ENCODE measurements around the gene OR4D10. TPM values are rescaled to one million over a fixed set of nuclear protein-coding genes. Genes with fewer than 3 reads are reported as not detected.

OR4D10 gene
- total and polyA plus RNA-seq, 10 donors: not detected

GRCh38 chr11:59448484-59448883, 24.6 kb upstream of the OR4D10 start:
- TF ChIP-seq POLR2A (IDR thresholded peaks at IDR 0.05) (no peak), CTCF (IDR thresholded peaks at IDR 0.05 in 8 of 11, conservative IDR thresholded peaks at IDR 0.05 in 3 of 11) (no peak), POLR2AphosphoS5 (IDR thresholded peaks at IDR 0.05) (no peak)
- Histone ChIP-seq H3K4me1 (no peaks in the 10 kb centered on the region), H3K27ac (no peak overlapping the region), H3K36me3 (no peaks in the 10 kb centered on the region), H3K27me3 (replicated peaks in 1 of 7) (no peaks in the 10 kb centered on the region), H3K9me3 (peaks cover 0 to 24% (median 15%) of the 10 kb centered on the region in 8 donors), H3K4me3 (no peak overlapping the region)
- intact Hi-C loops (cut with DNase I; ENCODE audit: low total_unique reads): no loop called here
- DNase-seq: no peak
- 73 to 88% (median 79%) methylated on average over 2 of the region's 2 CpGs for WGBS, 5 donors

- H3K36me3 ChIP-seq: no peaks in the 10 kb centered on the region
- no peaks in the 10 kb centered on the region for H3K4me1 ChIP-seq
- DNase-seq: no peak
- H3K9me3 ChIP-seq: no peaks in the 10 kb centered on the region
- no peak within 1 kb of the TSS for H3K27ac ChIP-seq
- intact Hi-C loops (cut with DNase I; ENCODE audit: low total_unique reads): no loop called here
- TF ChIP-seq CTCF (IDR thresholded peaks at IDR 0.05 in 8 of 11, conservative IDR thresholded peaks at IDR 0.05 in 3 of 11) (no peak), POLR2AphosphoS5 (IDR thresholded peaks at IDR 0.05) (no peak), POLR2A (IDR thresholded peaks at IDR 0.05) (no peak)
- peaks cover 0 to 9% (median 0%) of the 10 kb centered on the region in 7 donors for H3K27me3 ChIP-seq (replicated peaks in 1 of 7)
- WGBS, 5 donors: 81 to 93% (median 84%) methylated on average over 2 of the region's 2 CpGs
- no peak within 1 kb of the TSS for H3K4me3 ChIP-seq
Observed at GRCh38 chr11:59456661-59457060, 16.5 kb upstream of the OR4D10 start, which contains the start of gene OR4D6. Gene OR4D6, plus strand, starts transcription at chr11:59456961. Its CDS starts 0 bp downstream, at chr11:59456961.

GRCh38 chr11:59459916-59460315, 13.2 kb upstream of the OR4D10 start:
- H3K36me3 ChIP-seq: no peaks in the 10 kb centered on the region
- intact Hi-C loops (cut with DNase I; ENCODE audit: low total_unique reads): no loop called here
- WGBS, 5 donors: 72 to 94% (median 85%) methylated on average over 3 of the region's 3 CpGs
- no peak overlapping the region for H3K4me3 ChIP-seq
- H3K9me3 ChIP-seq: no peaks in the 10 kb centered on the region
- DNase-seq: no peak
- TF ChIP-seq POLR2AphosphoS5 (IDR thresholded peaks at IDR 0.05): no peak
- no peak for TF ChIP-seq CTCF (IDR thresholded peaks at IDR 0.05 in 8 of 11, conservative IDR thresholded peaks at IDR 0.05 in 3 of 11)
- TF ChIP-seq POLR2A (IDR thresholded peaks at IDR 0.05): no peak
- no peaks in the 10 kb centered on the region for H3K4me1 ChIP-seq
- no peak overlapping the region for H3K27ac ChIP-seq
- H3K27me3 ChIP-seq (replicated peaks in 1 of 7): peaks cover 0 to 12% (median 0%) of the 10 kb centered on the region in 7 donors

- Histone ChIP-seq H3K27ac (no peak overlapping the region), H3K36me3 (no peaks in the 10 kb centered on the region), H3K9me3 (no peaks in the 10 kb centered on the region), H3K4me3 (no peak overlapping the region), H3K27me3 (replicated peaks in 1 of 7) (peaks cover 0 to 5% (median 0%) of the 10 kb centered on the region in 7 donors), H3K4me1 (no peaks in the 10 kb centered on the region)
- 59 to 78% (median 67%) methylated on average over 5 of the region's 5 CpGs for WGBS, 5 donors
- no peak for DNase-seq
- TF ChIP-seq POLR2AphosphoS5 (IDR thresholded peaks at IDR 0.05): no peak
- no peak for TF ChIP-seq POLR2A (IDR thresholded peaks at IDR 0.05)
- no peak for TF ChIP-seq CTCF (IDR thresholded peaks at IDR 0.05 in 8 of 11, conservative IDR thresholded peaks at IDR 0.05 in 3 of 11)
- intact Hi-C loops (cut with DNase I; ENCODE audit: low total_unique reads): no loop called here
Observed at GRCh38 chr11:59463190-59463641, 9.9 kb upstream of the OR4D10 start.
